HepG2 (cell line): ENCODE data around the gene SLCO2B1. TPM values are rescaled to one million over a fixed set of nuclear protein-coding genes. Genes with fewer than 3 reads are reported as not detected.
A peak's percentile ranks its signal among the peaks of the same experiment; 100 is the strongest.

ENCODE experiments used
- ARNTL ChIP-seq: sonication (generic); formaldehyde crosslinking; IDR thresholded peaks from 2 replicates; pipeline ENCODE4 v1.4.0; 2020; ENCODE audit warnings: mild to moderate bottlenecking, missing genetic modification reagents
- BCL3 ChIP-seq: sonication (generic); formaldehyde crosslinking; IDR thresholded peaks from 2 replicates; pipeline ENCODE4 v1.5.1; 2020; ENCODE audit warnings: mild to moderate bottlenecking, missing genetic modification reagents, moderate library complexity
- DMTF1 ChIP-seq: sonication (generic); formaldehyde crosslinking; IDR thresholded peaks from 2 replicates; pipeline ENCODE4 v1.4.0; 2020; ENCODE audit warnings: mild to moderate bottlenecking, missing genetic modification reagents
- ELF1 ChIP-seq: sonication (generic); formaldehyde crosslinking; IDR thresholded peaks from 2 replicates; pipeline ENCODE4 v1.4.0; 2020; ENCODE audit warnings: missing genetic modification reagents
- ELK4 ChIP-seq: sonication (generic); formaldehyde crosslinking; IDR thresholded peaks from 2 replicates; pipeline ENCODE4 v1.9.0; 2021; ENCODE audit warnings: missing genetic modification reagents, borderline replicate concordance
- SOX6 ChIP-seq, 2 experiments: fragments of 450-650 bp in 1 of 2; sonication (generic) in 1 of 2; formaldehyde crosslinking in 1 of 2; IDR thresholded peaks; 2 replicates each; pipeline versions ENCODE4 v1.4.0 to v1.6.1; 2017 to 2020; ENCODE audit warnings: antibody characterized with exemption in 1 of 2, mild to moderate bottlenecking in 1 of 2, missing genetic modification reagents in 1 of 2
- SP2 ChIP-seq: sonication (generic); formaldehyde crosslinking; IDR thresholded peaks from 2 replicates; pipeline ENCODE4 v1.5.1; 2020; ENCODE audit warnings: mild to moderate bottlenecking, missing genetic modification reagents
- STAT6 ChIP-seq: sonication (generic); formaldehyde crosslinking; IDR thresholded peaks from 2 replicates; pipeline ENCODE4 v1.4.0; 2020; ENCODE audit warnings: missing genetic modification reagents, mild to moderate bottlenecking, borderline replicate concordance
- TAF15 ChIP-seq: fragments of 200-400 bp; formaldehyde crosslinking; IDR thresholded peaks from one replicate; pipeline ENCODE4 v1.6.1; 2018; ENCODE audit warnings: mild to moderate bottlenecking, low read depth, low read length; ENCODE audit not compliant: poor library complexity, severe bottlenecking
- ZBTB43 ChIP-seq: sonication (generic); formaldehyde crosslinking; conservative IDR thresholded peaks from 2 replicates; pipeline ENCODE4 v1.4.0; 2020; ENCODE audit warnings: missing genetic modification reagents
- ZMYM2 ChIP-seq: sonication (generic); formaldehyde crosslinking; IDR thresholded peaks from 2 replicates; pipeline ENCODE4 v1.8.0; 2022; ENCODE audit warnings: mild to moderate bottlenecking, missing genetic modification reagents
- ZNF20 ChIP-seq: sonication (generic); formaldehyde crosslinking; IDR thresholded peaks from 2 replicates; pipeline ENCODE4 v1.4.0; 2020; ENCODE audit warnings: mild to moderate bottlenecking, moderate library complexity, missing genetic modification reagents
- ZNF280D ChIP-seq: sonication (generic); formaldehyde crosslinking; IDR thresholded peaks from 2 replicates; pipeline ENCODE4 v1.5.1; 2020; ENCODE audit warnings: mild to moderate bottlenecking, missing genetic modification reagents
- ZNF326 ChIP-seq: sonication (generic); formaldehyde crosslinking; IDR thresholded peaks from 2 replicates; pipeline ENCODE4 v1.4.0; 2020; ENCODE audit warnings: missing genetic modification reagents, borderline replicate concordance
- ZNF761 ChIP-seq: sonication (generic); formaldehyde crosslinking; conservative IDR thresholded peaks from 2 replicates; pipeline ENCODE4 v1.4.0; 2020; ENCODE audit warnings: mild to moderate bottlenecking, missing genetic modification reagents
- ZSCAN9 ChIP-seq: IDR thresholded peaks from 2 replicates; pipeline ENCODE4 v1.6.1; 2016; ENCODE audit warnings: borderline replicate concordance
- polyA plus RNA-seq, 8 experiments: library from polyadenylated mRNA; depleted of rRNA in 3 of 8; stranded (reverse) in 7 of 8; unstranded in 1 of 8; fragments of >200 nt; fragmentation: Illumina TruSeq in 4 of 8; extraction: Trizol in 4 of 8; gene quantifications; 2 replicates each; pipeline versions ENCODE4 v1.2.1 to v1.2.3, GENCODE V29; 2011 to 2016; ENCODE audit warnings: low read depth in 4 of 8, missing spikeins in 1 of 8, mixed read lengths in 1 of 8; ENCODE audit not compliant: insufficient read depth in 1 of 8
- total RNA-seq, 5 experiments: library from RNA; depleted of rRNA; stranded (reverse); fragments of >200 nt; fragmentation: Illumina TruSeq; extraction: Trizol; gene quantifications; 2 replicates each; pipeline ENCODE4 v1.2.3, GENCODE V29; 2016; ENCODE audit warnings: low read depth in 1 of 5

The SLCO2B1 gene
- total and polyA plus RNA-seq, 2 of the 13 experiments (the other 11 are each of a cell fraction or from before 2014, with no cell fraction given), result 15.3 to 19.8 TPM

- TF ChIP-seq ZNF280D (CRISPR knock-in tag) (no peak), ARNTL (CRISPR knock-in tag) (no peak), ZNF761 (CRISPR knock-in tag) (0 out of 2 replicates have a peak, but pooled peaks have one; percentile 16), TAF15 (no peak), SOX6 (IDR thresholded peaks at IDR 0.05) (no peak), SOX6 (CRISPR knock-in tag; IDR thresholded peaks at IDR 0.05) (no peak), ZNF20 (no peak), BCL3 (peak; percentile 32; the same call in 1 of the 2 replicates), STAT6 (CRISPR knock-in tag) (no peak), ZNF326 (CRISPR knock-in tag) (no peak), ZMYM2 (CRISPR knock-in tag) (no peak), ELF1 (peak; percentile 39), ZSCAN9 (CRISPR knock-in tag) (no peak), SP2 (no peak), ELK4 (CRISPR knock-in tag) (no peak), ZBTB43 (CRISPR knock-in tag) (no peak), DMTF1 (CRISPR knock-in tag) (no peak)
Observed at GRCh38 chr11:75142714-75143419, 8.0 kb upstream of the SLCO2B1 start (continued).
